Measurements from ENCODE around the gene COL4A2. TPM values are rescaled to one million over a fixed set of nuclear protein-coding genes. Genes with fewer than 3 reads are reported as not detected.

Gene COL4A2
- total RNA-seq, 1 donor from 2014 or later: 273 TPM

DNA sequence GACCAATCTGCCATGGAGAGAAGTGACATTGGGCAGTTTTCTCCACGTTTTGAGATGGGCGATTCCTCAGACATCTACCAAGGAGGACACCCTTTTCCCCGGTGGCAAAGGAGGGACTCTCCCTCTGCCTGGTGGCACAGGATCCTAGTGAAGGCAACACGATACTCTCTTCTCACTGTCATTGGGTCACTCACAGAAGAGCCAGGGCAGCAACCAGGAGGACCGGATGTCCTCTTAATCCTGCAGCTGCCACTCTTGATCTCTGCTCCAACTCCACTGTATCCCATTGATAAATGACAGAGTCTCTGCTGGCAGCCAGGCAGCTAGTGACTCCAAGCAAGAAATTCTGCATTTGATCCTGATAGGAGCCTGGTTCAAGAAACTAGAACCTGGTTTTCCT is 42.2 kb downstream of the COL4A2 start:
- H3K9me3 ChIP-seq: no peaks in the 10 kb centered on the region
- DNase-seq (no peak), ATAC-seq (no peak)
- H3K36me3 ChIP-seq: no peaks in the 10 kb centered on the region
- H3K4me1 ChIP-seq: peaks cover 12% of the 10 kb centered on the region
- H3K4me3 ChIP-seq: no peak overlapping the region
- peak overlapping the region; percentile 63 for H3K27ac ChIP-seq
- TF ChIP-seq, protein P1, sequence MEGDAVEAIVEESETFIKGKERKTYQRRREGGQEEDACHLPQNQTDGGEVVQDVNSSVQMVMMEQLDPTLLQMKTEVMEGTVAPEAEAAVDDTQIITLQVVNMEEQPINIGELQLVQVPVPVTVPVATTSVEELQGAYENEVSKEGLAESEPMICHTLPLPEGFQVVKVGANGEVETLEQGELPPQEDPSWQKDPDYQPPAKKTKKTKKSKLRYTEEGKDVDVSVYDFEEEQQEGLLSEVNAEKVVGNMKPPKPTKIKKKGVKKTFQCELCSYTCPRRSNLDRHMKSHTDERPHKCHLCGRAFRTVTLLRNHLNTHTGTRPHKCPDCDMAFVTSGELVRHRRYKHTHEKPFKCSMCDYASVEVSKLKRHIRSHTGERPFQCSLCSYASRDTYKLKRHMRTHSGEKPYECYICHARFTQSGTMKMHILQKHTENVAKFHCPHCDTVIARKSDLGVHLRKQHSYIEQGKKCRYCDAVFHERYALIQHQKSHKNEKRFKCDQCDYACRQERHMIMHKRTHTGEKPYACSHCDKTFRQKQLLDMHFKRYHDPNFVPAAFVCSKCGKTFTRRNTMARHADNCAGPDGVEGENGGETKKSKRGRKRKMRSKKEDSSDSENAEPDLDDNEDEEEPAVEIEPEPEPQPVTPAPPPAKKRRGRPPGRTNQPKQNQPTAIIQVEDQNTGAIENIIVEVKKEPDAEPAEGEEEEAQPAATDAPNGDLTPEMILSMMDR (IDR thresholded peaks at IDR 0.05): no peak
- no peaks in the 10 kb centered on the region for H3K27me3 ChIP-seq
- intact Hi-C loops (cut with DNase I): no loop called here

DNA sequence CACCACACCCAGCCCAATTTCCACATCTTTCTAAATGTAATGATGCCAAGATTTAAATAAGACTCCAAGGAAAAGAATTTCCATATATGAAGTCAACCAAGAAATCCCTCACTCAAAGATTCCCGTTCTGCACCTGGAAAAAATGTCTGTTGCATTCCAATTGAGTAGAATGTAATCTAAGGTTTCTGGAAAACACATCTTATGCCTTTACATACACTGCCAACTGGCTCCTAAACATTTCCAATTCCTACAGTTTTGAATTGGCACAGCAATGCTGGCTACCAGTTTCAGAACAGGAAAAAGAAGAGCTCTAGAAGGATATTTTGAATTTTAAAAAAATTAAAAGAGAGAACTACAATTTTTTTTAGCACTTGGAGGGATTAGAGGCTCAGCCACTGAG is 43.0 kb downstream of the COL4A2 start:
- ATAC-seq (no peak), DNase-seq (no peak)
- intact Hi-C loops (cut with DNase I): no loop called here
- Histone ChIP-seq H3K27ac (no peak overlapping the region), H3K4me3 (no peak overlapping the region), H3K9me3 (no peaks in the 10 kb centered on the region), H3K36me3 (no peaks in the 10 kb centered on the region), H3K27me3 (no peaks in the 10 kb centered on the region), H3K4me1 (peaks cover 12% of the 10 kb centered on the region)
- TF ChIP-seq, protein P1 (IDR thresholded peaks at IDR 0.05): no peak

DNA sequence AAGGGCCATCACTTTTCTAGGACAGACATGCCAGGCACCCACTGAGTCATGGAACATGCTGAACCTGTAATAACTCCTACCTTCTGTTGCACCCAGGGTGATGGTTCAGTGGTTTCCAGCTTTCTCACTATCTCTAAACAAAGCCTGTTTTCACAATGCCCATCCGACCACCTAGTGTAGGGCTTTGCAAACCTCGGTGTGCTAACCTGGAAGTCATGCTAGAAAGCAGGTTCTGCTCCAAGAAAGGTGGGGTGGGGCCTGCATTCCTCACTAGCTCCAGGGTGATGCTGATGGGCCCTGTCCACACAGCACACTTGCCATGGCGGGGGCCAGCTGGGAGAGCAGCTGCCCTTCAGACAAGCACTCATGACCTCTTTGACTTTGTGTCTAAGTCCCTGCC is 43.4 kb downstream of the COL4A2 start:
- no peaks in the 10 kb centered on the region for H3K9me3 ChIP-seq
- DNase-seq (no peak), ATAC-seq (no peak)
- TF ChIP-seq, protein P1 (IDR thresholded peaks at IDR 0.05): no peak
- H3K4me3 ChIP-seq: no peak overlapping the region
- no peak overlapping the region for H3K27ac ChIP-seq
- no peaks in the 10 kb centered on the region for H3K36me3 ChIP-seq
- H3K27me3 ChIP-seq: no peaks in the 10 kb centered on the region
- intact Hi-C loops (cut with DNase I): no loop called here
- peaks cover 12% of the 10 kb centered on the region for H3K4me1 ChIP-seq

DNA sequence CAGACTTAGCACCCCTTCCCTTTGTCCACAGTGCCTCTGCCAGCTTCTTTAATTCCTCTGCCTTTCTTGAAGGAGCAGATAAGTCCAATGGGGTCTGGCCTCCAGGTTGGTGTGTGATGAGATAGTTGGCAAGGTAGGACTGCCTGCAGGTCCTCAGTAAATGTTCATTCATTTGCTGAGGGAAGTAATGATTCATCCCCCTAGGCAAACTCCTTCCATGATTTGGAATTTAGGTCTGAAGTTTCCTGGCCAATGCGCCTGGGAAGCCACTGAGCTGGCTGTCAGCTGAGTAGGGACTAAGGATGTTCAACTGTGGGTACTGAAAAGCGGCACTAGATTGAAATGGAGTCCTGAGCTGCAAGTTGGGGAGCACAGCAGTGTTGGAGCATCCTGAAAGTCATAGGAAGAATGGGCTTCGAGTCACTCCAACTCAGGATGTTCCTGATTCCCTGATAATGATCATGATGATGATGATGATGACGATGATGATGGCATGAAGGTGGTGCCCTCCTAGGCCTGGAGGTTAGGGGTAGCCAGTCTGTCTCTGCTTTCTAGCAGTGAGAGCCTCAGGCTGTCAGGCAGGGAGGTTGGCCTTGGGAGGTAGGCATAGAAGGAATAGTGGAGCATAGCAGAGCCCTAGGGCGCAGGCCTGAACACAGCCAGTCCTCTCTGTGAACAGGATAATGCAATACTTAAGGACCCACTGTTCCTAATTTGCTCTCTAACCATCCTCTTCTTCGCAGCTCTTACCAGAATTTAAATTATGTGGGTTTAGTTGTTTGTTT is 44.7 kb downstream of the COL4A2 start:
- no peaks in the 10 kb centered on the region for H3K27me3 ChIP-seq
- intact Hi-C loops (cut with DNase I): no loop called here
- no peaks in the 10 kb centered on the region for H3K9me3 ChIP-seq
- ATAC-seq (no peak), DNase-seq (no peak)
- no peak overlapping the region for H3K27ac ChIP-seq
- TF ChIP-seq, protein P1 (IDR thresholded peaks at IDR 0.05): no peak
- peaks cover 12% of the 10 kb centered on the region for H3K4me1 ChIP-seq
- H3K4me3 ChIP-seq: no peak overlapping the region
- no peaks in the 10 kb centered on the region for H3K36me3 ChIP-seq

DNA sequence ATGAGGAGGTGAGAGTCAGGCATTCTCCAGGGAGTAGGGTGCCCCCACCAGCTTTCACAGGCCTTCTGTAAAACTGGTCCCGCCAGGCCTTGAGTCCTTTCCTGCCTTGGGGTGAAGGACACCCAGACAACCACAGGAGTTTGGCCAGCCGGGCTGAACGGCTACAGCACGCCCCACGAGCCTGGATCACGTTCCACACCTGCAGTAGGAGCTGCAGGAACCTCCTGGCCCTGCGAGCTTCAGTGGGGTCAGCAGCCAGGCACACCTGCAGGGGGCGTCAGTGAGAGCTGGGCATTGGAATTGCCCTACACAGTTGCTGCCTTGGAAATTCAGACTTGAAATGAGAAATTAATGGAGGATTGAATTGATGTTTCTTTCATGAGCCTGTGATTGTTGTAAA is 45.7 kb downstream of the COL4A2 start:
- peaks cover 12% of the 10 kb centered on the region for H3K4me1 ChIP-seq
- no peak for DNase-seq
- H3K27ac ChIP-seq: peak overlapping the region; percentile 55
- peaks cover 6% of the 10 kb centered on the region for H3K36me3 ChIP-seq
- H3K9me3 ChIP-seq: no peaks in the 10 kb centered on the region
- no peak for ATAC-seq
- no peaks in the 10 kb centered on the region for H3K27me3 ChIP-seq
- TF ChIP-seq, protein P1 (IDR thresholded peaks at IDR 0.05): no peak
- H3K4me3 ChIP-seq: no peak overlapping the region
- intact Hi-C loops (cut with DNase I): no loop called here
